ENCODE results near the gene HNRNPUL1.

DNA sequence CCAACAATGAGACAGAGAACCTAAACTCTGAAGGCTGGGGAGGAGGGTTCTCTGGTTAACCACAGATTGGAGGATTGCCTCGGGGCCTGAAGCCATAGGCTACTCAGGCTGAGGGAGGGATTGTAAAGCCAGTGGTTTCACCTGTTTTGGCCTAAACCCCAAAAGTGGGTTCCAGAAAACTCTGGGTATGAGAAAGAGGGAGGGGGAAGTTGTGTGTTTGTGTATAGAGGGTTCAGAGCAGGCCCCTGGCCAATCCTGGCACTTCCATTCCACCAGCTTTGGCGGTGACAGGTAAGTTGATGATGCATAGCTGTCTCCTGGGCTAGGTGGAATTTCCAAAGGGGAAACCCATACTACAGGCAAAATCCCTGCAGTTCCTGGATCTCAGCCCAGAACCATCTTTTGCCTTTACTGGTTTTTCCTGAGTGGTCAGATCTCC is 32.3 kb downstream of the HNRNPUL1 start:
- TF ChIP-seq, protein P1, sequence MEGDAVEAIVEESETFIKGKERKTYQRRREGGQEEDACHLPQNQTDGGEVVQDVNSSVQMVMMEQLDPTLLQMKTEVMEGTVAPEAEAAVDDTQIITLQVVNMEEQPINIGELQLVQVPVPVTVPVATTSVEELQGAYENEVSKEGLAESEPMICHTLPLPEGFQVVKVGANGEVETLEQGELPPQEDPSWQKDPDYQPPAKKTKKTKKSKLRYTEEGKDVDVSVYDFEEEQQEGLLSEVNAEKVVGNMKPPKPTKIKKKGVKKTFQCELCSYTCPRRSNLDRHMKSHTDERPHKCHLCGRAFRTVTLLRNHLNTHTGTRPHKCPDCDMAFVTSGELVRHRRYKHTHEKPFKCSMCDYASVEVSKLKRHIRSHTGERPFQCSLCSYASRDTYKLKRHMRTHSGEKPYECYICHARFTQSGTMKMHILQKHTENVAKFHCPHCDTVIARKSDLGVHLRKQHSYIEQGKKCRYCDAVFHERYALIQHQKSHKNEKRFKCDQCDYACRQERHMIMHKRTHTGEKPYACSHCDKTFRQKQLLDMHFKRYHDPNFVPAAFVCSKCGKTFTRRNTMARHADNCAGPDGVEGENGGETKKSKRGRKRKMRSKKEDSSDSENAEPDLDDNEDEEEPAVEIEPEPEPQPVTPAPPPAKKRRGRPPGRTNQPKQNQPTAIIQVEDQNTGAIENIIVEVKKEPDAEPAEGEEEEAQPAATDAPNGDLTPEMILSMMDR (conservative IDR thresholded peaks at IDR 0.05; ENCODE audit: low read depth, low read length), result no peak
- no peak for TF ChIP-seq EZH2 (IDR thresholded peaks at IDR 0.05; ENCODE audit: low read length, unreplicated experiment)
